ENCODE measurements around the gene EPN1.

DNA sequence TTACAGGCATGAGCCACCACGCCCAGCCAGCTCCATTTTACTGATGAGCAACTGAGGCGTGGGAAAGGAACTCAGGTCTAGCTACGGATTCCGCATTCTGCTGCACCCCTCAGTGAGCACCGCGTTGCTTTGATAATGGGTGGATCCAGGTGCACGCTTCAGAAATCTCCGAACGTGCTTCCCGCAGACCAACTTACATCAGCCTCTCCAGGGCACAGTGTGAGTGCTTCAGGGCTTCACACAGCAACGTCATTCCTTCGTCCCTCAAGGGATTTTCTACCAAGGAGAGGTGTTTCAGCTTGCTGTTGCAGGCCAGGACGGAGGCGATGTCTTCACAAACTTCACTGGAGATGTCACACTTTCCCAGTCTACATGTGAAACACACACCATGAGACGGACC lies 41.5 kb downstream of the EPN1 start:
- TF ChIP-seq, protein P1, sequence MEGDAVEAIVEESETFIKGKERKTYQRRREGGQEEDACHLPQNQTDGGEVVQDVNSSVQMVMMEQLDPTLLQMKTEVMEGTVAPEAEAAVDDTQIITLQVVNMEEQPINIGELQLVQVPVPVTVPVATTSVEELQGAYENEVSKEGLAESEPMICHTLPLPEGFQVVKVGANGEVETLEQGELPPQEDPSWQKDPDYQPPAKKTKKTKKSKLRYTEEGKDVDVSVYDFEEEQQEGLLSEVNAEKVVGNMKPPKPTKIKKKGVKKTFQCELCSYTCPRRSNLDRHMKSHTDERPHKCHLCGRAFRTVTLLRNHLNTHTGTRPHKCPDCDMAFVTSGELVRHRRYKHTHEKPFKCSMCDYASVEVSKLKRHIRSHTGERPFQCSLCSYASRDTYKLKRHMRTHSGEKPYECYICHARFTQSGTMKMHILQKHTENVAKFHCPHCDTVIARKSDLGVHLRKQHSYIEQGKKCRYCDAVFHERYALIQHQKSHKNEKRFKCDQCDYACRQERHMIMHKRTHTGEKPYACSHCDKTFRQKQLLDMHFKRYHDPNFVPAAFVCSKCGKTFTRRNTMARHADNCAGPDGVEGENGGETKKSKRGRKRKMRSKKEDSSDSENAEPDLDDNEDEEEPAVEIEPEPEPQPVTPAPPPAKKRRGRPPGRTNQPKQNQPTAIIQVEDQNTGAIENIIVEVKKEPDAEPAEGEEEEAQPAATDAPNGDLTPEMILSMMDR (IDR thresholded peaks at IDR 0.05; ENCODE audit: low read length), result no peak
- TF ChIP-seq EZH2 (IDR thresholded peaks at IDR 0.05; ENCODE audit: borderline replicate concordance, low read length), result no peak

All from OCI-LY1 (cell line).